Panc1 (cell line): ENCODE results near the gene HSPA1L.

Experiments
- TF ChIP-seq, protein P1 (sequence below), 2 experiments: IDR thresholded peaks; 2 replicates each; pipeline ENCODE4 v1.6.1; 2011 to 2012; ENCODE audit warnings: low read depth in 2 of 2, control low read depth in 1 of 2, low read length in 1 of 2, mild to moderate bottlenecking in 1 of 2, moderate library complexity in 1 of 2; ENCODE audit not compliant: insufficient read depth in 1 of 2
- TF ChIP-seq, protein P2 (sequence below): fragments of 450-650 bp; IDR thresholded peaks from 2 replicates; pipeline ENCODE4 v1.5.1; 2017; ENCODE audit warnings: mild to moderate bottlenecking

- TF ChIP-seq, protein P1, sequence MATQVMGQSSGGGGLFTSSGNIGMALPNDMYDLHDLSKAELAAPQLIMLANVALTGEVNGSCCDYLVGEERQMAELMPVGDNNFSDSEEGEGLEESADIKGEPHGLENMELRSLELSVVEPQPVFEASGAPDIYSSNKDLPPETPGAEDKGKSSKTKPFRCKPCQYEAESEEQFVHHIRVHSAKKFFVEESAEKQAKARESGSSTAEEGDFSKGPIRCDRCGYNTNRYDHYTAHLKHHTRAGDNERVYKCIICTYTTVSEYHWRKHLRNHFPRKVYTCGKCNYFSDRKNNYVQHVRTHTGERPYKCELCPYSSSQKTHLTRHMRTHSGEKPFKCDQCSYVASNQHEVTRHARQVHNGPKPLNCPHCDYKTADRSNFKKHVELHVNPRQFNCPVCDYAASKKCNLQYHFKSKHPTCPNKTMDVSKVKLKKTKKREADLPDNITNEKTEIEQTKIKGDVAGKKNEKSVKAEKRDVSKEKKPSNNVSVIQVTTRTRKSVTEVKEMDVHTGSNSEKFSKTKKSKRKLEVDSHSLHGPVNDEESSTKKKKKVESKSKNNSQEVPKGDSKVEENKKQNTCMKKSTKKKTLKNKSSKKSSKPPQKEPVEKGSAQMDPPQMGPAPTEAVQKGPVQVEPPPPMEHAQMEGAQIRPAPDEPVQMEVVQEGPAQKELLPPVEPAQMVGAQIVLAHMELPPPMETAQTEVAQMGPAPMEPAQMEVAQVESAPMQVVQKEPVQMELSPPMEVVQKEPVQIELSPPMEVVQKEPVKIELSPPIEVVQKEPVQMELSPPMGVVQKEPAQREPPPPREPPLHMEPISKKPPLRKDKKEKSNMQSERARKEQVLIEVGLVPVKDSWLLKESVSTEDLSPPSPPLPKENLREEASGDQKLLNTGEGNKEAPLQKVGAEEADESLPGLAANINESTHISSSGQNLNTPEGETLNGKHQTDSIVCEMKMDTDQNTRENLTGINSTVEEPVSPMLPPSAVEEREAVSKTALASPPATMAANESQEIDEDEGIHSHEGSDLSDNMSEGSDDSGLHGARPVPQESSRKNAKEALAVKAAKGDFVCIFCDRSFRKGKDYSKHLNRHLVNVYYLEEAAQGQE (IDR thresholded peaks at IDR 0.05; ENCODE audit: insufficient read depth in 1 of 2, low read depth in 2 of 2, low read length in 1 of 2): no peak
- TF ChIP-seq, protein P2, sequence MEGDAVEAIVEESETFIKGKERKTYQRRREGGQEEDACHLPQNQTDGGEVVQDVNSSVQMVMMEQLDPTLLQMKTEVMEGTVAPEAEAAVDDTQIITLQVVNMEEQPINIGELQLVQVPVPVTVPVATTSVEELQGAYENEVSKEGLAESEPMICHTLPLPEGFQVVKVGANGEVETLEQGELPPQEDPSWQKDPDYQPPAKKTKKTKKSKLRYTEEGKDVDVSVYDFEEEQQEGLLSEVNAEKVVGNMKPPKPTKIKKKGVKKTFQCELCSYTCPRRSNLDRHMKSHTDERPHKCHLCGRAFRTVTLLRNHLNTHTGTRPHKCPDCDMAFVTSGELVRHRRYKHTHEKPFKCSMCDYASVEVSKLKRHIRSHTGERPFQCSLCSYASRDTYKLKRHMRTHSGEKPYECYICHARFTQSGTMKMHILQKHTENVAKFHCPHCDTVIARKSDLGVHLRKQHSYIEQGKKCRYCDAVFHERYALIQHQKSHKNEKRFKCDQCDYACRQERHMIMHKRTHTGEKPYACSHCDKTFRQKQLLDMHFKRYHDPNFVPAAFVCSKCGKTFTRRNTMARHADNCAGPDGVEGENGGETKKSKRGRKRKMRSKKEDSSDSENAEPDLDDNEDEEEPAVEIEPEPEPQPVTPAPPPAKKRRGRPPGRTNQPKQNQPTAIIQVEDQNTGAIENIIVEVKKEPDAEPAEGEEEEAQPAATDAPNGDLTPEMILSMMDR: no peak
These were observed 22.3 kb downstream of the HSPA1L start for GRCh38 chr6:31792761-31793171.
